Right ventricle myocardium superior (tissue), 1 donor: ENCODE measurements around the gene DNAAF8. TPM values are rescaled to one million over a fixed set of nuclear protein-coding genes. Genes with fewer than 3 reads are reported as not detected.
A peak's percentile ranks its signal among the peaks of the same experiment; 100 is the strongest.

Experiments used
- ATAC-seq: fragments of 200-7000 bp; cut with Tn5 transposase; one replicate; pipeline ENCODE4 v1.9.1; 2020; ENCODE audit warnings: mild to moderate bottlenecking; ENCODE audit not compliant: poor library complexity
- DNase-seq: peaks from one replicate; pipeline ENCODE4 v3.0.0-alpha.2; 2020
- intact Hi-C: fragments of 100-400 bp; cut with DNase I; formaldehyde crosslinking; loops from one replicate; pipeline ENCODE4 v1.11.2; 2022
- long read RNA-seq: library from polyadenylated mRNA; unstranded; transcript quantifications from one replicate; pipeline ENCODE4 v2.0.0, GENCODE V29; 2021
- total RNA-seq: library from RNA; stranded (reverse); fragmentation: NEBNext Ultra II Directional; extraction: Animal tissue kit (Norgen Biotek cat#: 25700); gene quantifications from one replicate; pipeline ENCODE4 v1.2.1, GENCODE V29; 2021
- donor health status: DM: no; HTN: yes; CAD: no; lungs with severe emphysema.

DNAAF8 gene
- total RNA-seq: 1.2 TPM
- long read RNA-seq, partial matches to known transcripts: 2 of 6 reads
- long read RNA-seq, other reads (novel, unspliced or antisense): 4 of 6 reads

GRCh38 chr16:4734063-4734729, at the start of gene DNAAF8, which contains the start of gene ANKS3:
TSS of gene DNAAF8 (plus strand) at chr16:4734537. CDS start at chr16:4736515, 1,978 bp downstream.
TSS of gene ANKS3 (minus strand) at chr16:4734271. CDS start at chr16:4730149, 4,122 bp downstream.
- ATAC-seq (peak; percentile 98), DNase-seq (peak; percentile 97)
- intact Hi-C loops: loop anchor here (10.0 kb wide), 1 partner anchor 221 kb away; the partner anchor contains the start of gene SEC14L5

GRCh38 chr16:4684763-4685162, 49.6 kb upstream of the DNAAF8 start:
- DNase-seq (no peak), ATAC-seq (no peak)
- intact Hi-C loops: no loop called here

- DNase-seq (no peak), ATAC-seq (no peak)
- intact Hi-C loops: no loop called here
Observed at GRCh38 chr16:4685292-4685691, 49.0 kb upstream of the DNAAF8 start.

GRCh38 chr16:4685776-4686496, 48.4 kb upstream of the DNAAF8 start:
- no peak for ATAC-seq
- DNase-seq: no peak
- intact Hi-C loops: no loop called here

- no peak for ATAC-seq
- intact Hi-C loops: no loop called here
- no peak for DNase-seq
Observed at GRCh38 chr16:4686497-4687210, 47.7 kb upstream of the DNAAF8 start.

GRCh38 chr16:4687416-4687815, 46.9 kb upstream of the DNAAF8 start:
- DNase-seq (no peak), ATAC-seq (no peak)
- intact Hi-C loops: no loop called here

GRCh38 chr16:4687946-4688673, 46.2 kb upstream of the DNAAF8 start:
- no peak for DNase-seq
- intact Hi-C loops: no loop called here

GRCh38 chr16:4688674-4689045, 45.7 kb upstream of the DNAAF8 start:
- intact Hi-C loops: no loop called here
- ATAC-seq: no peak
- DNase-seq: no peak

More at GRCh38 chr16:4687946-4688673, 46.2 kb upstream of the DNAAF8 start:
- peak; percentile 34 for ATAC-seq

GRCh38 chr16:4689091-4689671, 45.2 kb upstream of the DNAAF8 start:
- ATAC-seq: no peak
- no peak for DNase-seq
- intact Hi-C loops: no loop called here

GRCh38 chr16:4689864-4690704, 44.3 kb upstream of the DNAAF8 start:
- ATAC-seq: no peak
- intact Hi-C loops: no loop called here
- peak; percentile 32 for DNase-seq

- DNase-seq (no peak), ATAC-seq (no peak)
- intact Hi-C loops: no loop called here
Observed at GRCh38 chr16:4690946-4691665, 43.2 kb upstream of the DNAAF8 start.

- peak; percentile 38 for DNase-seq
- intact Hi-C loops: no loop called here
- ATAC-seq: no peak
Observed at GRCh38 chr16:4691666-4692412, 42.5 kb upstream of the DNAAF8 start.

- DNase-seq (no peak), ATAC-seq (peak; percentile 0)
- intact Hi-C loops: no loop called here
Observed at GRCh38 chr16:4692460-4693295, 41.7 kb upstream of the DNAAF8 start.

- ATAC-seq (peak; percentile 92), DNase-seq (peak; percentile 98)
- intact Hi-C loops: no loop called here
Observed at GRCh38 chr16:4693296-4693955, 40.9 kb upstream of the DNAAF8 start, which contains the start of gene NUDT16L1. TSS of gene NUDT16L1 (plus strand) at chr16:4693562. CDS start at chr16:4693727, 165 bp downstream.
